A549 (cell line): ENCODE data around the gene KCTD19. TPM values are rescaled to one million over a fixed set of nuclear protein-coding genes. Genes with fewer than 3 reads are reported as not detected.

Source experiments
- ATAC-seq, 2 experiments: fragments of 200-7000 bp in 1 of 2; fragments of >200 bp in 1 of 2; cut with Nextera tagmentation in 1 of 2; cut with Tn5 transposase in 1 of 2; 3 replicates each; pipeline versions ENCODE4 v1.8.0 to v1.9.1; 2018 to 2020; ENCODE audit warnings: mild to moderate bottlenecking in 1 of 2, moderate library complexity in 1 of 2
- CTCF ChIA-PET: fragments of 300-600 bp; sonication (Branson Sonifier 250); formaldehyde crosslinking; extraction: SDS; loops from one replicate; lab custom pipeline; 2021; ENCODE audit warnings: antibody characterized with exemption, inconsistent platforms; lab: Yijun Ruan, JAX
- POLR2A ChIA-PET: fragments of 350-600 bp; formaldehyde crosslinking; extraction: SDS; loops from one replicate; lab custom pipeline; 2021; ENCODE audit warnings: antibody characterized with exemption, inconsistent platforms; lab: Yijun Ruan, JAX
- DNase-seq, 2 experiments: peaks; one replicate each; pipeline versions ENCODE4 v3.0.0 to v3.0.0-alpha.2; 2011 to 2016; ENCODE audit warnings: low read depth in 1 of 2, low spot score in 1 of 2
- FAIRE-seq: peaks from 2 replicates; lab custom pipeline; 2011; peaks lifted over from hg19 to GRCh38; lab: Jason Lieb, UNC
- H3K27ac ChIP-seq, 2 experiments: fragments of >200 bp; sonication (Bioruptor Twin); formaldehyde crosslinking; 3 replicates each; pipeline ENCODE4 v1.5.1; 2016 to 2017
- H3K4me1 ChIP-seq: fragments of >200 bp; sonication (Bioruptor Twin); formaldehyde crosslinking; 3 replicates; pipeline ENCODE4 v1.6.1; 2016
- H3K4me2 ChIP-seq: fragments of >200 bp; sonication (Bioruptor Twin); formaldehyde crosslinking; 3 replicates; pipeline ENCODE4 v1.6.1; 2016
- H3K4me3 ChIP-seq: fragments of >200 bp; sonication (Bioruptor Twin); formaldehyde crosslinking; 3 replicates; pipeline ENCODE4 v1.5.1; 2016
- H3K9me3 ChIP-seq: fragments of >200 bp; sonication (Bioruptor Twin); formaldehyde crosslinking; 3 replicates; pipeline ENCODE4 v1.6.1; 2016
- CBX2 ChIP-seq: fragments of 200-600 bp; sonication (generic); IDR thresholded peaks from 2 replicates; pipeline ENCODE4 v1.6.1; 2016; ENCODE audit warnings: low read depth, mild to moderate bottlenecking, borderline replicate concordance
- CHD2 ChIP-seq: fragments of 150-350 bp; IDR thresholded peaks from 2 replicates; pipeline ENCODE4 v1.6.1; 2014; ENCODE audit warnings: low read length; ENCODE audit not compliant: partially characterized antibody
- EHF ChIP-seq: fragments of 250-450 bp; sonication (Bioruptor Pico); IDR thresholded peaks from 2 replicates; pipeline ENCODE4 v1.5.0; 2020; ENCODE audit warnings: mild to moderate bottlenecking
- EHMT2 ChIP-seq: fragments of 200-600 bp; sonication (generic); IDR thresholded peaks from 2 replicates; pipeline ENCODE4 v1.6.1; 2016; ENCODE audit warnings: antibody characterized with exemption, low read depth, mild to moderate bottlenecking, moderate library complexity
- FOXS1 ChIP-seq: fragments of 250-450 bp; sonication (Bioruptor Pico); IDR thresholded peaks from 2 replicates; pipeline ENCODE4 v1.5.0; 2020; ENCODE audit warnings: mild to moderate bottlenecking, moderate library complexity
- HDAC2 ChIP-seq: fragments of 200-600 bp; sonication (generic); IDR thresholded peaks from 2 replicates; pipeline ENCODE4 v1.6.1; 2016
- HOXB13 ChIP-seq: fragments of 250-450 bp; sonication (Bioruptor Pico); IDR thresholded peaks from 2 replicates; pipeline ENCODE4 v1.5.0; 2020; ENCODE audit warnings: low read depth, mild to moderate bottlenecking, moderate library complexity
- JUNB ChIP-seq: fragments of >200 bp; sonication (Bioruptor Twin); formaldehyde crosslinking; IDR thresholded peaks from 2 replicates; pipeline ENCODE4 v1.6.1; 2016
- KDM1A ChIP-seq: fragments of 200-600 bp; sonication (generic); IDR thresholded peaks from 2 replicates; pipeline ENCODE4 v1.6.1; 2016; ENCODE audit warnings: low read depth, mild to moderate bottlenecking
- KDM5A ChIP-seq: fragments of 200-600 bp; sonication (generic); IDR thresholded peaks from 2 replicates; pipeline ENCODE4 v1.6.1; 2016; ENCODE audit warnings: antibody characterized with exemption, mild to moderate bottlenecking
- MAFK ChIP-seq: fragments of 450-650 bp; IDR thresholded peaks from 2 replicates; pipeline ENCODE4 v1.6.1; 2014; ENCODE audit not compliant: partially characterized antibody
- MYC ChIP-seq: IDR thresholded peaks from 2 replicates; pipeline ENCODE4 v1.6.1; 2012; ENCODE audit warnings: mild to moderate bottlenecking, inconsistent platforms, low read length, improper control_type of control experiment, borderline replicate concordance
- NPAS2 ChIP-seq: fragments of 250-450 bp; sonication (Bioruptor Pico); IDR thresholded peaks from 2 replicates; pipeline ENCODE4 v1.8.0; 2022; ENCODE audit warnings: mild to moderate bottlenecking, moderate library complexity, borderline replicate concordance
- PHF8 ChIP-seq: fragments of 200-600 bp; sonication (generic); IDR thresholded peaks from 2 replicates; pipeline ENCODE4 v1.6.1; 2016; ENCODE audit warnings: low read depth, mild to moderate bottlenecking, antibody characterized with exemption, moderate library complexity, borderline replicate concordance
- POLR2A ChIP-seq: IDR thresholded peaks from 2 replicates; pipeline ENCODE4 v1.6.1; 2012; ENCODE audit warnings: mild to moderate bottlenecking, low read length
- RAD21 ChIP-seq, 2 experiments: fragments of >200 bp in 1 of 2; sonication (Bioruptor Twin) in 1 of 2; formaldehyde crosslinking in 1 of 2; IDR thresholded peaks in 1 of 2; conservative IDR thresholded peaks in 1 of 2; 2 replicates in 1 of 2; 3 replicates in 1 of 2; pipeline ENCODE4 v1.6.1; 2012 to 2018; ENCODE audit warnings: inconsistent platforms in 1 of 2
- RARB ChIP-seq: fragments of 250-450 bp; sonication (Bioruptor Pico); IDR thresholded peaks from 2 replicates; pipeline ENCODE4 v1.8.0; 2021; ENCODE audit warnings: mild to moderate bottlenecking, moderate library complexity
- SMC3 ChIP-seq: fragments of >200 bp; sonication (Bioruptor Twin); formaldehyde crosslinking; IDR thresholded peaks from 3 replicates; pipeline ENCODE4 v1.6.1; 2018; ENCODE audit warnings: inconsistent platforms
- TFCP2L1 ChIP-seq: fragments of 250-450 bp; sonication (Bioruptor Pico); IDR thresholded peaks from 2 replicates; pipeline ENCODE4 v1.5.0; 2021; ENCODE audit warnings: mild to moderate bottlenecking
- ZFP36 ChIP-seq: fragments of 450-650 bp; IDR thresholded peaks from 2 replicates; pipeline ENCODE4 v1.6.1; 2014; ENCODE audit warnings: borderline replicate concordance; ENCODE audit not compliant: partially characterized antibody
- ZNF302 ChIP-seq: fragments of 250-450 bp; sonication (Bioruptor Pico); IDR thresholded peaks from 2 replicates; pipeline ENCODE4 v1.9.0; 2021; ENCODE audit warnings: inconsistent platforms, mild to moderate bottlenecking, moderate library complexity
- WGBS: methylation state at CpG from one replicate; pipeline ENCODE4 v1.1.6; 2017; ENCODE audit errors: missing lambda C conversion rate; 5-methylcytosine and 5-hydroxymethylcytosine counted together
- polyA plus RNA-seq, 4 experiments: library from polyadenylated mRNA; depleted of rRNA in 3 of 4; stranded (reverse); fragments of >200 nt; fragmentation: RNase III in 1 of 4; extraction: RNeasy Plus Mini Kit Qiagen cat#74134 plus additional on column Dnase treatment in 1 of 4; gene quantifications; 2 replicates in 3 of 4; 3 replicates in 1 of 4; pipeline ENCODE4 v1.2.3, GENCODE V29; 2011 to 2017
- TF ChIP-seq, protein P1 (sequence below): IDR thresholded peaks from 2 replicates; pipeline ENCODE4 v1.6.1; 2012
- TF ChIP-seq, protein P2 (sequence below): fragments of 200-600 bp; sonication (generic); IDR thresholded peaks from 2 replicates; pipeline ENCODE4 v1.6.1; 2016; ENCODE audit warnings: antibody characterized with exemption, mild to moderate bottlenecking, moderate library complexity
- TF ChIP-seq, protein P3 (sequence below): fragments of >200 bp; sonication (Bioruptor Twin); formaldehyde crosslinking; IDR thresholded peaks from 3 replicates; pipeline ENCODE4 v1.6.1; 2016
- TF ChIP-seq, protein P4 (sequence below): fragments of 450-650 bp; IDR thresholded peaks from 2 replicates; pipeline ENCODE4 v1.6.1; 2014; ENCODE audit warnings: antibody characterized with exemption
- TF ChIP-seq, protein P5 (sequence below): fragments of >200 bp; sonication (Bioruptor Twin); formaldehyde crosslinking; IDR thresholded peaks from 2 replicates; pipeline ENCODE4 v1.6.1; 2016
- TF ChIP-seq, protein P6 (sequence below): fragments of 150-350 bp; IDR thresholded peaks from 2 replicates; pipeline ENCODE4 v1.6.1; 2014; ENCODE audit warnings: low read depth, mild to moderate bottlenecking, low read length
- TF ChIP-seq, protein P7 (sequence below): fragments of >200 bp; sonication (Bioruptor Twin); formaldehyde crosslinking; IDR thresholded peaks from 3 replicates; pipeline ENCODE4 v1.5.1; 2016
- TF ChIP-seq, protein P8 (sequence below): IDR thresholded peaks from 2 replicates; pipeline ENCODE4 v1.6.1; 2012

KCTD19 gene
- polyA plus RNA-seq, 2 of the 4 experiments (the other 2 are of a cell fraction): 0.57 to 1.1 TPM

DNA sequence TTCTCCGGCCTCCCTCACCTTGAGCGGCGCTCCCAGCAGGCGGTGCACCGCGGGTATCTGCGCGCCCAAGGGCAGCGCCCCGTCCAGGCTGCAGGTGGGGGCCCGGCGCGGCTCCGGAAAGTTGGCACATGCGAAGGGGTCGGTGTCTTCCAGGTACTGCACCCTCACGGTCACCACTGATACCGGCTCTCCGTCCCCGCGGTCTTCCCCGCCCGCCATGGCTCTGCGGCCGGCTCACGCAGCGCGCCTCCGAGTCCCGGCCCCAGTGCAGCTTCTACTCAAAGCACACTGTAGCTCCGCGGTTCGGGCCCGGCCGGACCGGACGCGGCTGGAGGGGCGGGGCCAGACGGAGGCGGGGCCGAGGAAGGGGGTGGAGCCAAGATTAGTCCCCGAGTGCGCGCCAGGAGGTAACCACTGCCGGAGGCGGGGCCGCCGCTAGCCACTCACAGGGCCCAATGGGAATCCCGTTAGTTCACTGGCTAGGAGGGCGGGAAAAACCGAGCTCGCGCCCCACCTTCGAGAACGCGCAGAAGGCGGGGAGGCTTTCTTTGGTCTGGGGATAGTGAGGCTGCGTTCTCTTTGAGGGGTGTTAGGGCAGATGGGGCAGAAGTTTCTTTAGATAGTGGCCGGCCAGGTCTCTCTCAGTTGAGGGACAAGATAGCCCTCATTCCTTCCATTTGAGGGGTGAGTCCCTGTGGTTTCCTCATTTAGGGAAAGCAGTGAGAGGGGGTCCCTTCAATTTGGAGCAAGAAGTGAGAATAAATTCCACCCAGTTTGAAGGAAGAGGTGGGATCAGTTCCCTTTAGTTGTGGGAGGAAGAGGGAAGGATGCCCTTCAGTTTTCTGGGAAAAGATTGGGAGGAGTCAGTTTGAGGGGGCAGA lies 79.1 kb downstream of the KCTD19 start, which contains the start of gene FHOD1:
Gene FHOD1 (minus strand): TSS at position 290 of the 881 bp plus-strand sequence. CDS start 71 bp downstream, at position 219.
- Histone ChIP-seq H3K9me3 (no peaks in the 10 kb centered on the region), H3K4me3 (peak within 1 kb of the TSS; percentile 74), H3K4me2 (peak within 1 kb of the TSS; percentile 97), H3K4me1 (peaks cover 49% of the 10 kb centered on the region), H3K27ac (peak within 1 kb of the TSS; percentile 91 to 98)
- ATAC-seq (peak; percentile 38 to 79), DNase-seq (peak; percentile 82 to 95), FAIRE-seq (no peak)
- ChIA-PET CTCF (interaction anchor here (0.7 to 9.7 kb wide), 16 partner anchors 13 to 569 kb away, joined by 3 to 138 read pairs (median 6); partner anchors contain the start of genes KCTD19, LRRC36 and TMEM208), POLR2A (interaction anchor here (0.5 to 3.3 kb wide), 13 partner anchors 9 to 195 kb away, joined by 3 to 30 read pairs (median 3); partner anchors contain the start of genes NOL3 and TMEM208)
- WGBS: 2% methylated on average over 20 of the region's 60 CpGs
- no peak for TF ChIP-seq EHF (CRISPR knock-in tag)
- TF ChIP-seq, protein P1, sequence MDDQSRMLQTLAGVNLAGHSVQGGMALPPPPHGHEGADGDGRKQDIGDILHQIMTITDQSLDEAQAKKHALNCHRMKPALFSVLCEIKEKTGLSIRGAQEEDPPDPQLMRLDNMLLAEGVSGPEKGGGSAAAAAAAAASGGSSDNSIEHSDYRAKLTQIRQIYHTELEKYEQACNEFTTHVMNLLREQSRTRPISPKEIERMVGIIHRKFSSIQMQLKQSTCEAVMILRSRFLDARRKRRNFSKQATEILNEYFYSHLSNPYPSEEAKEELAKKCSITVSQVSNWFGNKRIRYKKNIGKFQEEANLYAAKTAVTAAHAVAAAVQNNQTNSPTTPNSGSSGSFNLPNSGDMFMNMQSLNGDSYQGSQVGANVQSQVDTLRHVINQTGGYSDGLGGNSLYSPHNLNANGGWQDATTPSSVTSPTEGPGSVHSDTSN: no peak
- TF ChIP-seq, protein P2, sequence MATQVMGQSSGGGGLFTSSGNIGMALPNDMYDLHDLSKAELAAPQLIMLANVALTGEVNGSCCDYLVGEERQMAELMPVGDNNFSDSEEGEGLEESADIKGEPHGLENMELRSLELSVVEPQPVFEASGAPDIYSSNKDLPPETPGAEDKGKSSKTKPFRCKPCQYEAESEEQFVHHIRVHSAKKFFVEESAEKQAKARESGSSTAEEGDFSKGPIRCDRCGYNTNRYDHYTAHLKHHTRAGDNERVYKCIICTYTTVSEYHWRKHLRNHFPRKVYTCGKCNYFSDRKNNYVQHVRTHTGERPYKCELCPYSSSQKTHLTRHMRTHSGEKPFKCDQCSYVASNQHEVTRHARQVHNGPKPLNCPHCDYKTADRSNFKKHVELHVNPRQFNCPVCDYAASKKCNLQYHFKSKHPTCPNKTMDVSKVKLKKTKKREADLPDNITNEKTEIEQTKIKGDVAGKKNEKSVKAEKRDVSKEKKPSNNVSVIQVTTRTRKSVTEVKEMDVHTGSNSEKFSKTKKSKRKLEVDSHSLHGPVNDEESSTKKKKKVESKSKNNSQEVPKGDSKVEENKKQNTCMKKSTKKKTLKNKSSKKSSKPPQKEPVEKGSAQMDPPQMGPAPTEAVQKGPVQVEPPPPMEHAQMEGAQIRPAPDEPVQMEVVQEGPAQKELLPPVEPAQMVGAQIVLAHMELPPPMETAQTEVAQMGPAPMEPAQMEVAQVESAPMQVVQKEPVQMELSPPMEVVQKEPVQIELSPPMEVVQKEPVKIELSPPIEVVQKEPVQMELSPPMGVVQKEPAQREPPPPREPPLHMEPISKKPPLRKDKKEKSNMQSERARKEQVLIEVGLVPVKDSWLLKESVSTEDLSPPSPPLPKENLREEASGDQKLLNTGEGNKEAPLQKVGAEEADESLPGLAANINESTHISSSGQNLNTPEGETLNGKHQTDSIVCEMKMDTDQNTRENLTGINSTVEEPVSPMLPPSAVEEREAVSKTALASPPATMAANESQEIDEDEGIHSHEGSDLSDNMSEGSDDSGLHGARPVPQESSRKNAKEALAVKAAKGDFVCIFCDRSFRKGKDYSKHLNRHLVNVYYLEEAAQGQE: no peak
- TF ChIP-seq TFCP2L1 (CRISPR knock-in tag): no peak
- TF ChIP-seq, protein P3, sequence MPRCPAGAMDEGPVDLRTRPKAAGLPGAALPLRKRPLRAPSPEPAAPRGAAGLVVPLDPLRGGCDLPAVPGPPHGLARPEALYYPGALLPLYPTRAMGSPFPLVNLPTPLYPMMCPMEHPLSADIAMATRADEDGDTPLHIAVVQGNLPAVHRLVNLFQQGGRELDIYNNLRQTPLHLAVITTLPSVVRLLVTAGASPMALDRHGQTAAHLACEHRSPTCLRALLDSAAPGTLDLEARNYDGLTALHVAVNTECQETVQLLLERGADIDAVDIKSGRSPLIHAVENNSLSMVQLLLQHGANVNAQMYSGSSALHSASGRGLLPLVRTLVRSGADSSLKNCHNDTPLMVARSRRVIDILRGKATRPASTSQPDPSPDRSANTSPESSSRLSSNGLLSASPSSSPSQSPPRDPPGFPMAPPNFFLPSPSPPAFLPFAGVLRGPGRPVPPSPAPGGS: 0 out of 3 replicates have a peak, but pooled peaks have one; percentile 26
- no peak for TF ChIP-seq HDAC2
- TF ChIP-seq KDM5A: no peak
- no peak for TF ChIP-seq EHMT2
- no peak for TF ChIP-seq CHD2
- 0 out of 2 replicates have a peak, but pooled peaks have one; percentile 39 for TF ChIP-seq HOXB13 (CRISPR knock-in tag)
- TF ChIP-seq FOXS1 (CRISPR knock-in tag): no peak
- TF ChIP-seq JUNB: no peak
- TF ChIP-seq, protein P4, sequence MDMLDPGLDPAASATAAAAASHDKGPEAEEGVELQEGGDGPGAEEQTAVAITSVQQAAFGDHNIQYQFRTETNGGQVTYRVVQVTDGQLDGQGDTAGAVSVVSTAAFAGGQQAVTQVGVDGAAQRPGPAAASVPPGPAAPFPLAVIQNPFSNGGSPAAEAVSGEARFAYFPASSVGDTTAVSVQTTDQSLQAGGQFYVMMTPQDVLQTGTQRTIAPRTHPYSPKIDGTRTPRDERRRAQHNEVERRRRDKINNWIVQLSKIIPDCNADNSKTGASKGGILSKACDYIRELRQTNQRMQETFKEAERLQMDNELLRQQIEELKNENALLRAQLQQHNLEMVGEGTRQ: no peak
- no peak for TF ChIP-seq KDM1A
- no peak for TF ChIP-seq CBX2
- no peak for TF ChIP-seq MAFK
- TF ChIP-seq SMC3: 0 out of 3 replicates have a peak, but pooled peaks have one; percentile 14
- TF ChIP-seq, protein P5, sequence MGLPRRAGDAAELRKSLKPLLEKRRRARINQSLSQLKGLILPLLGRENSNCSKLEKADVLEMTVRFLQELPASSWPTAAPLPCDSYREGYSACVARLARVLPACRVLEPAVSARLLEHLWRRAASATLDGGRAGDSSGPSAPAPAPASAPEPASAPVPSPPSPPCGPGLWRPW: no peak
- TF ChIP-seq PHF8: peak; percentile 51; the same call in 1 of the 2 replicates
- peak; percentile 59 for TF ChIP-seq POLR2A
- TF ChIP-seq RAD21 (conservative IDR thresholded peaks at IDR 0.05 in 1 of 2, IDR thresholded peaks at IDR 0.05 in 1 of 2): no peak
- TF ChIP-seq ZFP36: no peak
- TF ChIP-seq, protein P6, sequence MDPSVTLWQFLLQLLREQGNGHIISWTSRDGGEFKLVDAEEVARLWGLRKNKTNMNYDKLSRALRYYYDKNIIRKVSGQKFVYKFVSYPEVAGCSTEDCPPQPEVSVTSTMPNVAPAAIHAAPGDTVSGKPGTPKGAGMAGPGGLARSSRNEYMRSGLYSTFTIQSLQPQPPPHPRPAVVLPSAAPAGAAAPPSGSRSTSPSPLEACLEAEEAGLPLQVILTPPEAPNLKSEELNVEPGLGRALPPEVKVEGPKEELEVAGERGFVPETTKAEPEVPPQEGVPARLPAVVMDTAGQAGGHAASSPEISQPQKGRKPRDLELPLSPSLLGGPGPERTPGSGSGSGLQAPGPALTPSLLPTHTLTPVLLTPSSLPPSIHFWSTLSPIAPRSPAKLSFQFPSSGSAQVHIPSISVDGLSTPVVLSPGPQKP: no peak
- no peak for TF ChIP-seq RARB
- TF ChIP-seq, protein P7, sequence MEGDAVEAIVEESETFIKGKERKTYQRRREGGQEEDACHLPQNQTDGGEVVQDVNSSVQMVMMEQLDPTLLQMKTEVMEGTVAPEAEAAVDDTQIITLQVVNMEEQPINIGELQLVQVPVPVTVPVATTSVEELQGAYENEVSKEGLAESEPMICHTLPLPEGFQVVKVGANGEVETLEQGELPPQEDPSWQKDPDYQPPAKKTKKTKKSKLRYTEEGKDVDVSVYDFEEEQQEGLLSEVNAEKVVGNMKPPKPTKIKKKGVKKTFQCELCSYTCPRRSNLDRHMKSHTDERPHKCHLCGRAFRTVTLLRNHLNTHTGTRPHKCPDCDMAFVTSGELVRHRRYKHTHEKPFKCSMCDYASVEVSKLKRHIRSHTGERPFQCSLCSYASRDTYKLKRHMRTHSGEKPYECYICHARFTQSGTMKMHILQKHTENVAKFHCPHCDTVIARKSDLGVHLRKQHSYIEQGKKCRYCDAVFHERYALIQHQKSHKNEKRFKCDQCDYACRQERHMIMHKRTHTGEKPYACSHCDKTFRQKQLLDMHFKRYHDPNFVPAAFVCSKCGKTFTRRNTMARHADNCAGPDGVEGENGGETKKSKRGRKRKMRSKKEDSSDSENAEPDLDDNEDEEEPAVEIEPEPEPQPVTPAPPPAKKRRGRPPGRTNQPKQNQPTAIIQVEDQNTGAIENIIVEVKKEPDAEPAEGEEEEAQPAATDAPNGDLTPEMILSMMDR: no peak
- TF ChIP-seq NPAS2 (CRISPR knock-in tag): no peak
- TF ChIP-seq MYC: no peak
- TF ChIP-seq ZNF302 (CRISPR knock-in tag): no peak
- TF ChIP-seq, protein P8, sequence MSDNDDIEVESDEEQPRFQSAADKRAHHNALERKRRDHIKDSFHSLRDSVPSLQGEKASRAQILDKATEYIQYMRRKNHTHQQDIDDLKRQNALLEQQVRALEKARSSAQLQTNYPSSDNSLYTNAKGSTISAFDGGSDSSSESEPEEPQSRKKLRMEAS: peak; percentile 79
